DND-41 (cell line): Measurements from ENCODE around the gene PLVAP.

ENCODE experiments used
- CTCF ChIP-seq: IDR thresholded peaks from 2 replicates; pipeline ENCODE4 v1.5.1; 2012; ENCODE audit warnings: borderline replicate concordance, low read length, moderate library complexity, mild to moderate bottlenecking; ENCODE audit not compliant: poor library complexity, severe bottlenecking; ENCODE audit errors: extremely low read depth
- EZH2 ChIP-seq: IDR thresholded peaks from 3 replicates; pipeline ENCODE4 v1.6.1; 2012; ENCODE audit warnings: borderline replicate concordance, low read depth, mild to moderate bottlenecking, moderate library complexity, low read length, inconsistent platforms; ENCODE audit not compliant: severe bottlenecking

GRCh38 chr19:17406046-17406886 is 29.1 kb upstream of the PLVAP start:
- no peak for TF ChIP-seq CTCF
- TF ChIP-seq EZH2, result no peak
